OCI-LY7 (cell line): Measurements from ENCODE around the gene ACTR2. TPM values are rescaled to one million over a fixed set of nuclear protein-coding genes. Genes with fewer than 3 reads are reported as not detected.
A peak's percentile ranks its signal among the peaks of the same experiment; 100 is the strongest.

ENCODE experiments used
- BruUV-seq: library from RNA; stranded (reverse); fragments of 400-500 nt; replicated peaks from 2 replicates; lab custom pipeline; 2021; lab: Mats Ljungman, UMichigan
- CTCF ChIA-PET: fragments of 300-600 bp; sonication (Branson Sonifier 250); formaldehyde crosslinking; loops from one replicate; lab custom pipeline; 2022; ENCODE audit warnings: antibody characterized with exemption; ENCODE audit not compliant: unreplicated experiment; lab: Charles Lee
- POLR2A ChIA-PET: fragments of 300-600 bp; sonication (Branson Sonifier 250); formaldehyde crosslinking; loops from one replicate; lab custom pipeline; 2022; ENCODE audit warnings: antibody characterized with exemption; lab: Charles Lee
- DNase-seq: peaks from one replicate; pipeline ENCODE4 v3.0.0-alpha.2; 2015; ENCODE audit warnings: low spot score
- H2AFZ ChIP-seq: fragments of 200-600 bp; sonication (generic), shearing (Covaris generic); 2 replicates; pipeline ENCODE4 v1.6.1; 2014; ENCODE audit warnings: mild to moderate bottlenecking, antibody characterized with exemption, low read length, moderate library complexity
- H3K27ac ChIP-seq: fragments of 200-600 bp; sonication (generic); 2 replicates; pipeline ENCODE4 v1.5.1; 2014; ENCODE audit warnings: mixed run types, low read depth, mild to moderate bottlenecking, moderate library complexity, low read length, inconsistent platforms; ENCODE audit not compliant: poor library complexity, severe bottlenecking
- H3K36me3 ChIP-seq: fragments of 200-600 bp; sonication (generic); 2 replicates; pipeline ENCODE4 v1.6.1; 2014; ENCODE audit warnings: mild to moderate bottlenecking, antibody characterized with exemption, low read length, moderate library complexity, mixed read lengths; ENCODE audit not compliant: insufficient read depth
- H3K4me1 ChIP-seq: fragments of 200-600 bp; sonication (generic); 2 replicates; pipeline ENCODE4 v1.5.1; 2014; ENCODE audit warnings: mild to moderate bottlenecking, low read length; ENCODE audit not compliant: insufficient read depth, poor library complexity, severe bottlenecking
- H3K4me2 ChIP-seq: fragments of 200-600 bp; sonication (generic); 2 replicates; pipeline ENCODE4 v1.6.1; 2014; ENCODE audit warnings: mild to moderate bottlenecking, low read length
- H3K4me3 ChIP-seq: fragments of 200-600 bp; sonication (generic); 2 replicates; pipeline ENCODE4 v1.5.1; 2014; ENCODE audit warnings: mild to moderate bottlenecking, low read depth, low read length; ENCODE audit not compliant: poor library complexity, severe bottlenecking
- H3K79me2 ChIP-seq: fragments of 200-600 bp; sonication (generic); 2 replicates; pipeline ENCODE4 v1.6.1; 2016; ENCODE audit warnings: low read depth, mild to moderate bottlenecking, low read length, moderate library complexity, mixed read lengths; ENCODE audit not compliant: insufficient read depth
- H3K9me2 ChIP-seq: fragments of 200-600 bp; sonication (generic); 2 replicates; pipeline ENCODE4 v1.6.1; 2016; ENCODE audit warnings: mild to moderate bottlenecking, low read length, mixed read lengths; ENCODE audit not compliant: insufficient read depth
- H3K9me3 ChIP-seq: fragments of 200-600 bp; sonication (generic); 2 replicates; pipeline ENCODE4 v1.6.1; 2014; ENCODE audit warnings: mild to moderate bottlenecking, mixed run types, low read length, mixed read lengths
- H4K20me1 ChIP-seq: fragments of 200-600 bp; sonication (generic); 2 replicates; pipeline ENCODE4 v1.6.1; 2014; ENCODE audit warnings: mild to moderate bottlenecking, antibody characterized with exemption, low read length, moderate library complexity, mixed read lengths; ENCODE audit not compliant: insufficient read depth
- CTCF ChIP-seq: fragments of 200-600 bp; sonication (generic); conservative IDR thresholded peaks from 2 replicates; pipeline ENCODE4 v1.5.1; 2014; ENCODE audit warnings: mild to moderate bottlenecking, antibody characterized with exemption, low read length, moderate library complexity, mixed read lengths
- EZH2phosphoT487 ChIP-seq: fragments of 200-600 bp; sonication (generic); IDR thresholded peaks from 2 replicates; pipeline ENCODE4 v1.6.1; 2018; ENCODE audit warnings: low read depth, borderline replicate concordance, mild to moderate bottlenecking, mixed run types, antibody characterized with exemption, low read length, moderate library complexity, mixed read lengths
- intact Hi-C: fragments of 100-400 bp; cut with micrococcal nuclease; formaldehyde crosslinking; loops from one replicate; pipeline ENCODE4 v1.10.0; 2022; ENCODE audit not compliant: unreplicated experiment
- total RNA-seq, 2 experiments: library from RNA; depleted of rRNA in 1 of 2; stranded (reverse); fragments of >200 nt in 1 of 2; shearing (Covaris generic) in 1 of 2; gene quantifications; 2 replicates each; pipeline ENCODE4 v1.2.3, GENCODE V29; 2014 to 2022

ACTR2 gene
- total RNA-seq, 2 experiments from 2014 or later: 69.0 to 412 TPM

- DNase-seq: peak; percentile 89
- Histone ChIP-seq H3K36me3 (no peaks in the 10 kb centered on the region), H3K79me2 (no peaks in the 10 kb centered on the region), H2AFZ (peak overlapping the region; percentile 13; the same call in 1 of the 2 replicates), H3K4me2 (peak overlapping the region; percentile 79), H3K27ac (peak overlapping the region; percentile 86), H3K4me1 (peaks cover 50% of the 10 kb centered on the region), H3K9me2 (no peaks in the 10 kb centered on the region), H3K4me3 (peak overlapping the region; percentile 44), H3K9me3 (no peaks in the 10 kb centered on the region), H4K20me1 (no peaks in the 10 kb centered on the region)
- ChIA-PET CTCF (interaction anchor here (0.9 to 1.0 kb wide), 2 partner anchors 19 to 60 kb away, joined by 4 read pairs; no protein-coding TSS in a partner anchor), POLR2A (interaction anchor here (0.6 to 1.9 kb wide), 13 partner anchors 8 to 1202 kb away, joined by 3 to 8 read pairs (median 4); no protein-coding TSS in a partner anchor)
- TF ChIP-seq CTCF (0 out of 2 replicates have a peak, but pooled peaks have one; percentile 31), EZH2phosphoT487 (no peak)
- no TSS peak for BruUV-seq
- intact Hi-C loops: loop anchor here (1.0 to 5.0 kb wide), 6 partner anchors 22 to 251 kb away; partner anchors contain the start of gene SPRED2
Measured at GRCh38 chr2:65300761-65301711, 73.4 kb downstream of the ACTR2 start.

GRCh38 chr2:65305934-65306333 lies 78.3 kb downstream of the ACTR2 start:
- Histone ChIP-seq H3K9me3 (no peaks in the 10 kb centered on the region), H3K36me3 (peaks cover 7% of the 10 kb centered on the region), H2AFZ (no peak overlapping the region), H3K4me3 (no peak overlapping the region), H3K27ac (no peak overlapping the region), H3K4me1 (peaks cover 29% of the 10 kb centered on the region), H3K4me2 (no peak overlapping the region), H3K9me2 (no peaks in the 10 kb centered on the region), H3K79me2 (no peaks in the 10 kb centered on the region), H4K20me1 (no peaks in the 10 kb centered on the region)
- no TSS peak for BruUV-seq
- POLR2A ChIA-PET: no interaction called here
- DNase-seq: no peak
- intact Hi-C loops: no loop called here
- CTCF ChIA-PET: no interaction called here
- TF ChIP-seq EZH2phosphoT487: no peak
- no peak for TF ChIP-seq CTCF
